HG02938 (cell line): Measurements from ENCODE around the gene SYTL3.
A peak's percentile ranks its signal among the peaks of the same experiment; 100 is the strongest.

Experiments
- ATAC-seq: cut with Tn5 transposase; IDR thresholded peaks from one replicate; pipeline ENCODE4 v1.9.1; 2021; ENCODE audit warnings: mild to moderate bottlenecking, moderate library complexity; ENCODE audit not compliant: unreplicated experiment

SYTL3 gene

DNA sequence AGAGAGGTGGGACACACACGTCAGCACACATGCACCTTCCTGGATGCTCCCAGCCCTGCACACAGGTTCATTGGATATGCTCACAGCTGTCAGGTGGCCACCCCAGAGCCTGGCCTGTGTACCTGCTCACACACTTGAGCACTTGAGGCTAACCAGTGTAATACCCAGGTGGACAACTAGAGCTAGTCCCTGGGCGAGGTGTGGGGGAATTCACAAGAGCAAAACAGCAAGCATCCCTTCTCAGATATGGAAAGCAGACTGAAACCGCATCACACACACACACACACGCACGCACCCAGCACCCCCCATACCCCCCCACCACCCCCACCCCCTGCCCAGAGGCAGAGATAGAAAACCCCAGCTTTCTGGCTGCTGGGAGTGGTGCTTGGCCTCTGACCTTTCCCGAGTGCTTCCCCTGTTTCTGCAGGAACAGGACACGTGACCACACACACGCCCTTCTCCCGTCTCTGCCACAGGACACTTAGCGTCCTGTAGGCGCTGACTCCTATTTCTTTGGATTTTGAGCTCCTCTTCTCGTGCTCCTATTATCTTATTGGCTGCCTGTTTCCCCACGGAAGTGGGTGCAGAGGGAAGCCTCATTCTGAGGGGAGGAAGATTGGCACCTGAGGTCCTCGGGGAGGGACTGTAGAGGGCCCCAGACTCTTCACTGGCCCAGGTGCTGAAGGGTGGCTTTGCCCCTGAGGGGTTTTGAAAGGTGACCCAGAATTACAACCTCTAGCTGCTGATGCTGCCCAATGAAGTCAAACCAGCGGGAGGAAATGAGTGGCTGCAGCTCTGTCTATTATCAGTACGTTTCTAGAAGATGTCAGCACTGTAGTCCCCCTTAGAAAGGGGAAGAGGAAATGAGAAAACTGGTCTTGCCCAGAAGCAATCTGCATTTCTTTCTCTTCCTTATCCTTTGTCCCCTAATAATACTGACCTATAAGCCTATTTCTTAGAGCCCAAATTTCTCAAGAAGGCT, 65.8 kb downstream of the SYTL3 start:
- peak; percentile 61 for ATAC-seq

- ATAC-seq: peak; percentile 74
Observed at GRCh38 chr6:158717341-158718330, 67.8 kb downstream of the SYTL3 start.

DNA sequence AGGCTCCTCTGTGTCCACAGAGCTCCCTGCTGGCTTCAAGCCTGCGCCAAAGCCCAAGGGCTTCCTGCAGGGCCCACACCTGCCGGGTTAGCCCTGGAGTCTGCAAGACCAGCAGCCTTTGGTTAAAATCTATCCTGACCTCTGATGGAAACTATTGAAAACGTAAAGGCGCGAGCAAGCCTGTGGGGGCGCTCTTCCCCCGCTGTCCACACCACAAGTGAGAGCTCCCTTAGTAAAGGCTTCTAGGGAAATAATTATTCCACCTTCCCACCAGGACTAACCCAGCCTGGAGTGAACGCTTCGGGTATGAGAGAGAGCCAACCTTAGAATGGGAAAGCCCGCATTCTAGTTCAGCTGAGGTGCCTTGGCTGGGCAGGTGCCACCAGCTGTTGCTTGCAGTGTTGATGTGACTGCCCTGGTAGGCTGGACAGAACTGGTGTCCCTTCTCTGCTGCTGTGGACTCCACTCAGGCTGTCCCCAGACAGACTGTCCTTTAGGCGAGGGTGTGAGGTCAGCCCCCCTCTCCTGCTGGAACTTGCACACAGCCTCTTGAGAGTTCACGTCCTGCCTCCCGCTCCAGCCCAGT, 68.7 kb downstream of the SYTL3 start:
- ATAC-seq: no peak

DNA sequence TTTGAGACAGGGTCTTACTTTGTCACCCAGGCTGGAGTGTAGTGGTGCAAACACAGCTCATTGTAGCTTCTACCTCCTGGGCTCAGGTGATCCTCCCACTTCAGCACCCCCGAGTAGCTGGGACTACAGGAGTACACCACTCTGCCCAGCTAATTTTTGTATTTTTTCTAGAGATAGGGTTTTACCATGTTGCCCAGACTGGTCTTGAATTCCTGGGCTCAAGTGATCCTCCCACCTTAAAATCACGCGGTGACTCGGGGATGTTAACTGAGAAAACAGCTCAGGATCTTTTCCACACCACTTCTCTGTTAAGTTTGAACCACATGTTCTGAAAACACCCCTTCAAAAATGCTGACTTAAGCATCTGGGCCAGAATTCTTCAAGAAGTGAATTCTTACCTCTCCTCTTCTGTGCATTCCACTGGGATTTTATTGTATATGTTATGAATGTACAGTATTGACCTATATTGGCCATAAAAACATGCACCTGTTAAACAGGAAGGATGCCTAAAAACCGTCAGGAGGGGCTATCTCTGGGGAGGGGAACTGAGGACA, 72.4 kb downstream of the SYTL3 start:
- no peak for ATAC-seq

DNA sequence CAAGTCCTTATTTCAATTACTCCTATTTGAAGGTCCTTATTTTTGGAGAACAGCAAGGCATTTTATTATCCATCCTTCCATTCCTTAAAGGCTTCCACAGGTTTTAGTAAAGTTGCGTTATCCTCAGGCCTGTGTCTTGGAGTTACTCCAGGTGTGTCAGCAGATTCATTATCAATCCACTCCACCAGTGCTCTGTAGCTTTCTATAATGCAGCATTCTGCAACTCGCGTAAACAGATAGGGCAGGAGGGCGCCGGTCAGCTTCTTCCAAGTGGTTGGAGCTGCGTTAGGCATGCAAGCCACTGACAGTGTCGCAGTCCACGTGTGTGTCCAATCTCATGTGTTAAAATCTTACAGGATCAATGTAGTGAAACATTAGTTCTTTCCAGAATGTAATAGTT, 75.8 kb downstream of the SYTL3 start:
- no peak for ATAC-seq

DNA sequence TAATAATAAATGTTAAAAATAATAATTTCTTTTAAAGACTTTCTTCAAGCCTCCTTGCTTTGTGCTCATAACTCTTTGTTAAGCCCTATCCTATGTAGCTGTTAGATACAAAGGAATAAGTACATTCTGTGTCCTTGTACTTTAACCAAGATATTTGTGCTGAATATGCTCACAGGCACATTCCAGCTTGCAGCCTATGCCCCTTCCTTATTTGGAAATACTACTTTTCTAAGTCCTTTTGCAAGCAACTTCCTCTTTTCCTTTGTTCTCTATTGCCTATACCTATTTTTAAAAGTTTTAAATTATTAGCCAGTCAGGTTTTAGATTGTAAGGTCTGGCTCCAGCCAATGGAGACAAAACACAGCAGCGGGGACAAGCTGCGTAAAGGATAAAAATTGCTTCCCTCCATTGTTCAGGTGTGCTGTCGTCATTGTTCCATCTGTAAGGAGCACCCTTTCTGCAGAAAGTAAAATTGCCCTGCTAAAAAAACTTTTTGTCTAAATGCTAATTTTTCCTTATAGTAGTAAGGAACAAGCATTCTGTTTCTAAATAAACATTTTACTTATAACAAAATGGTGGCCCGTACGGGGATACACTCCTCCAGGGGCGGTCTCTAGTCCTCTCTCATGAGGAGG, 80.2 kb downstream of the SYTL3 start:
- ATAC-seq: no peak

GRCh38 chr6:158730541-158730907, 80.7 kb downstream of the SYTL3 start:
- no peak for ATAC-seq

- no peak for ATAC-seq
Observed at GRCh38 chr6:158735009-158735408, 85.2 kb downstream of the SYTL3 start.

DNA sequence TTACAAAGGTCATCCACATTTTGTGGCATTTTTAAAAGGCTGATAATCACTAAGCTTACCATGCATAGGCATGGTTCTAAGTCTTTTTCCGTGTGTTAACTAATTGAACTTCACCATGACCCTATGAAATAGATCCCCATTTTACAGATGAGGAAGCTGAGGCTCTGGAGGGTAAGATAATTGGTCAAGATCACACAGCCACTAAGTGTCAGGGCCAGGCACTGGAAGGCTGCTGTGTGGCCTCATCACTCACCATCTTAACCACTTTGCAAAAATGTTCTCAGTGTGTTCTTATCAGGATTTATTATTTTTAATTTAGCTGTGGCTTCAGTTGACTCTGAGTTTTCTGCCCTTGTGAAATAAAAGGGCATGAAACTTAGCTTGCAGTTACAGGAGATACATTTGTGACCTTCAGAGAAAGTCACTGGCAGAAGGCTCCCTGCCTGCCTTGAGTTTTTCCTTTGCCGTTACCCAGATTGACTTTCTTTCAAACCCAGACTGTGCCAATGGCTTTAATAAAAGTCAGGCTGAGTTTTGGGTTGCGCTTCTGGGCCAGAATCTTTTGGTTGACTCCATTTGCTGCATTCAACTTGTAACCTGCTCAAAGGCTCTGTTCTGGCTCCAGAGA, 87.3 kb downstream of the SYTL3 start:
- no peak for ATAC-seq

- ATAC-seq: no peak
Observed at GRCh38 chr6:158737710-158738615, 88.1 kb downstream of the SYTL3 start.

- no peak for ATAC-seq
Observed at GRCh38 chr6:158739673-158740072, 89.8 kb downstream of the SYTL3 start.

GRCh38 chr6:158743033-158743651, 93.3 kb downstream of the SYTL3 start:
- no peak for ATAC-seq

GRCh38 chr6:158744986-158745430, 95.2 kb downstream of the SYTL3 start:
- ATAC-seq: no peak

GRCh38 chr6:158751224-158751623, 101.4 kb downstream of the SYTL3 start:
- no peak for ATAC-seq

- no peak for ATAC-seq
Observed at GRCh38 chr6:158751921-158752320, 102.1 kb downstream of the SYTL3 start.

GRCh38 chr6:158752613-158753012, 102.8 kb downstream of the SYTL3 start:
- no peak for ATAC-seq

DNA sequence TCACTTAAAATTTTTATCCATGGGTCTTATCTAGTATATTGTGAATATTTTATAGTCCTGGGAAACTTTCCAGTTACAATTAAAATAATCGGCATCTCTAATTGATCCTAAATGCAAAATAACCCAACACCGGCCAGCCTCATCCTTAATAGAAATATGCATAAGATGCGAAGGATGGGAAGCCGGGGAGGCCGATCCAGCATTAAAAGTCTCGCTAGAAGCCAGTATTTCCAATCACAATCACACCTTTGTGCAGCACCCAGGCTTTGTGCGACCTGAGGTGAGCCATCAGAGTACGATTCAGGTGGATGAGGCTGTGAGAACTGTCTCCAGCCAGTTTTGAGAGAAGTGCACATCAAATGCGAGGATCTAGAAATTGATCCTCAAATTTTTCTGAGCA, 104.0 kb downstream of the SYTL3 start:
- ATAC-seq: no peak

DNA sequence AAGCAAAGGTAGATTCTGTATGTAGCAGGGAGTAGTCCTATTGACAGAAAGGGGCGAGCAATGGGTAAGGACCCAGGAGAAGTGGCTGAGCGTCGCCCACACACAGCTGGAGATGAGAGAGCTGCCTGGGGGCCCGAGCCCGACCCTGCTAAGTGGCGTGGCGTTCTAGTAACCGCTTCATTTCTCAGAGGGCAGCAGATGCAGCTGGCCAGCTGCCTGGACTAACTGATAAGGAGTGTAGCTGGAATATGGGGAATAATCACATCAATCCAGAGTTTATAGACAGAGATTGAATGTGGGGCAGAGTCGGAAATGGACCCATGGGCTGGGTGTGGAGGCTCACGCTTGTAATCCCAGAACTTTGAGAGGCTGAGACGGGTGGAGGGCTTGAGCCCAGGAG, 104.9 kb downstream of the SYTL3 start:
- ATAC-seq: no peak
